ENCODE data around the gene DAAM1. TPM values are rescaled to one million over a fixed set of nuclear protein-coding genes. Genes with fewer than 3 reads are reported as not detected.
A peak's percentile ranks its signal among the peaks of the same experiment; 100 is the strongest.

The DAAM1 gene
- polyA plus RNA-seq, 1 donor from 2014 or later: 161 TPM

DNA sequence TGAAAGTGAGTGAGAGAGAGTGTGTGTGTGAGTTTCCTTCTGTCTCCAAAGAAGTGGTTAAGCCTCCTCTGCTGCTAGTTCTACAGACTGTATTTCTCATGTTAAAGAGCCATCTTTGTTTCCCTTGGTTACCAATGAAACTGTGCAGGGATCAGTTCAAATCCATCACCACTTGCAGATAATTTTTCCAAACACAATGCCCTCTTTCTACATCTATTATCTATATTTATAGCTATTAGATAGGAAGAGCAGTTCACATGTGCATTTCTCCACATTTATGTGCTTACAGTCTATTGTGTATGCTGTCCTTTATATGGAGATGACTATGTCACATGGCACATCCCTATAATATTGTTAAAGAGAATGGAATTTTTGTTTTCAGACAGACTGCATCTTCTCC lies 2.2 kb upstream of the DAAM1 start:
- no peaks in the 10 kb centered on the region for H3K9me3 ChIP-seq (ENCODE audit: low read length)
- H3K9ac ChIP-seq (ENCODE audit: low read length): peak overlapping the region; percentile 98
- H3K27ac ChIP-seq (ENCODE audit: low read length): peak overlapping the region; percentile 98
- no peaks in the 10 kb centered on the region for H3K9me2 ChIP-seq (ENCODE audit: insufficient read depth, low read length)
- peaks cover 12% of the 10 kb centered on the region for H4K20me1 ChIP-seq (ENCODE audit: insufficient read depth)
- H3K4me2 ChIP-seq (ENCODE audit: low read length): peak overlapping the region; percentile 56
- H3K4me3 ChIP-seq (ENCODE audit: low read length): peak overlapping the region; percentile 89
- H2AFZ ChIP-seq (ENCODE audit: low read depth, low read length): peak overlapping the region; percentile 47
- H3K27me3 ChIP-seq (ENCODE audit: insufficient read depth, low read depth, low read length): no peaks in the 10 kb centered on the region
- TF ChIP-seq SMC3 (conservative IDR thresholded peaks at IDR 0.05; ENCODE audit: poor library complexity): peak; percentile 26
- TF ChIP-seq, protein P1, sequence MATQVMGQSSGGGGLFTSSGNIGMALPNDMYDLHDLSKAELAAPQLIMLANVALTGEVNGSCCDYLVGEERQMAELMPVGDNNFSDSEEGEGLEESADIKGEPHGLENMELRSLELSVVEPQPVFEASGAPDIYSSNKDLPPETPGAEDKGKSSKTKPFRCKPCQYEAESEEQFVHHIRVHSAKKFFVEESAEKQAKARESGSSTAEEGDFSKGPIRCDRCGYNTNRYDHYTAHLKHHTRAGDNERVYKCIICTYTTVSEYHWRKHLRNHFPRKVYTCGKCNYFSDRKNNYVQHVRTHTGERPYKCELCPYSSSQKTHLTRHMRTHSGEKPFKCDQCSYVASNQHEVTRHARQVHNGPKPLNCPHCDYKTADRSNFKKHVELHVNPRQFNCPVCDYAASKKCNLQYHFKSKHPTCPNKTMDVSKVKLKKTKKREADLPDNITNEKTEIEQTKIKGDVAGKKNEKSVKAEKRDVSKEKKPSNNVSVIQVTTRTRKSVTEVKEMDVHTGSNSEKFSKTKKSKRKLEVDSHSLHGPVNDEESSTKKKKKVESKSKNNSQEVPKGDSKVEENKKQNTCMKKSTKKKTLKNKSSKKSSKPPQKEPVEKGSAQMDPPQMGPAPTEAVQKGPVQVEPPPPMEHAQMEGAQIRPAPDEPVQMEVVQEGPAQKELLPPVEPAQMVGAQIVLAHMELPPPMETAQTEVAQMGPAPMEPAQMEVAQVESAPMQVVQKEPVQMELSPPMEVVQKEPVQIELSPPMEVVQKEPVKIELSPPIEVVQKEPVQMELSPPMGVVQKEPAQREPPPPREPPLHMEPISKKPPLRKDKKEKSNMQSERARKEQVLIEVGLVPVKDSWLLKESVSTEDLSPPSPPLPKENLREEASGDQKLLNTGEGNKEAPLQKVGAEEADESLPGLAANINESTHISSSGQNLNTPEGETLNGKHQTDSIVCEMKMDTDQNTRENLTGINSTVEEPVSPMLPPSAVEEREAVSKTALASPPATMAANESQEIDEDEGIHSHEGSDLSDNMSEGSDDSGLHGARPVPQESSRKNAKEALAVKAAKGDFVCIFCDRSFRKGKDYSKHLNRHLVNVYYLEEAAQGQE (IDR thresholded peaks at IDR 0.05; ENCODE audit: borderline replicate concordance): peak; percentile 33
- TF ChIP-seq TAF1 (IDR thresholded peaks at IDR 0.05; ENCODE audit: low read depth): no peak
- TF ChIP-seq EP300 (conservative IDR thresholded peaks at IDR 0.05; ENCODE audit: poor library complexity, severe bottlenecking): peak; percentile 56
- H3F3A ChIP-seq (ENCODE audit: insufficient read depth, low read length, poor library complexity, severe bottlenecking): peaks cover 19% of the 10 kb centered on the region
- H3K79me2 ChIP-seq (replicated peaks; ENCODE audit: insufficient read depth, low read length): peaks cover 24% of the 10 kb centered on the region
- no peaks in the 10 kb centered on the region for H3K36me3 ChIP-seq (ENCODE audit: insufficient read depth, low read length)

GRCh38 chr14:59187118-59187517 lies 1.3 kb upstream of the DAAM1 start:
- Histone ChIP-seq H3K4me3 (ENCODE audit: low read length) (peak overlapping the region; percentile 89), H2AFZ (ENCODE audit: low read depth, low read length) (no peak overlapping the region), H3K9me3 (ENCODE audit: low read length) (no peaks in the 10 kb centered on the region), H3K36me3 (ENCODE audit: insufficient read depth, low read length) (no peaks in the 10 kb centered on the region), H3K27ac (ENCODE audit: low read length) (peak overlapping the region; percentile 98), H3F3A (ENCODE audit: insufficient read depth, low read length, poor library complexity, severe bottlenecking) (peaks cover 19% of the 10 kb centered on the region), H3K79me2 (replicated peaks; ENCODE audit: insufficient read depth, low read length) (peaks cover 32% of the 10 kb centered on the region), H3K4me2 (ENCODE audit: low read length) (peak overlapping the region; percentile 56), H4K20me1 (ENCODE audit: insufficient read depth) (peaks cover 13% of the 10 kb centered on the region), H3K9me2 (ENCODE audit: insufficient read depth, low read length) (no peaks in the 10 kb centered on the region), H3K27me3 (ENCODE audit: insufficient read depth, low read depth, low read length) (no peaks in the 10 kb centered on the region), H3K9ac (ENCODE audit: low read length) (peak overlapping the region; percentile 98)
- TF ChIP-seq TAF1 (IDR thresholded peaks at IDR 0.05; ENCODE audit: low read depth) (no peak), EP300 (conservative IDR thresholded peaks at IDR 0.05; ENCODE audit: poor library complexity, severe bottlenecking) (no peak), MXI1 (conservative IDR thresholded peaks at IDR 0.05; ENCODE audit: poor library complexity, severe bottlenecking) (no peak), EZH2 (IDR thresholded peaks at IDR 0.05; ENCODE audit: borderline replicate concordance, insufficient read depth, low read length, poor library complexity, severe bottlenecking) (no peak), RAD21 (conservative IDR thresholded peaks at IDR 0.05) (no peak), CTCF (IDR thresholded peaks at IDR 0.05; ENCODE audit: poor library complexity, severe bottlenecking) (no peak), SMC3 (conservative IDR thresholded peaks at IDR 0.05; ENCODE audit: poor library complexity) (no peak), POLR2AphosphoS5 (IDR thresholded peaks at IDR 0.05) (no peak)
- TF ChIP-seq, protein P1 (IDR thresholded peaks at IDR 0.05; ENCODE audit: borderline replicate concordance): no peak

All from neural cell (in vitro differentiated cells).